ENCODE results near the gene RAB24. TPM values are rescaled to one million over a fixed set of nuclear protein-coding genes. Genes with fewer than 3 reads are reported as not detected.

RAB24 gene
- total and polyA plus RNA-seq, 12 donors = 29.4 to 134 (median 51.6) TPM

- Histone ChIP-seq H3K27me3 (no peaks in the 10 kb centered on the region), H3K36me3 (replicated peaks in 1 of 2) (peaks cover 0 to 83% of the 10 kb centered on the region in 2 donors), H3K4me1 (replicated peaks in 1 of 2) (no peaks in the 10 kb centered on the region), H3K4me3 (no peak overlapping the region), H3K27ac (no peak overlapping the region), H3K9me3 (replicated peaks in 1 of 3) (no peaks in the 10 kb centered on the region)
- no peak for TF ChIP-seq POLR2A (IDR thresholded peaks at IDR 0.05)
- no peak for TF ChIP-seq CTCF (IDR thresholded peaks at IDR 0.05)
- no peak for DNase-seq
- WGBS, 4 donors = 87 to 95% (median 92%) methylated on average over 12 to 13 of the region's 13 CpGs
- intact Hi-C loops (cut with DNase I) = no loop called here
Measured at GRCh38 chr5:177332896-177333260, 29.4 kb upstream of the RAB24 start.

DNA sequence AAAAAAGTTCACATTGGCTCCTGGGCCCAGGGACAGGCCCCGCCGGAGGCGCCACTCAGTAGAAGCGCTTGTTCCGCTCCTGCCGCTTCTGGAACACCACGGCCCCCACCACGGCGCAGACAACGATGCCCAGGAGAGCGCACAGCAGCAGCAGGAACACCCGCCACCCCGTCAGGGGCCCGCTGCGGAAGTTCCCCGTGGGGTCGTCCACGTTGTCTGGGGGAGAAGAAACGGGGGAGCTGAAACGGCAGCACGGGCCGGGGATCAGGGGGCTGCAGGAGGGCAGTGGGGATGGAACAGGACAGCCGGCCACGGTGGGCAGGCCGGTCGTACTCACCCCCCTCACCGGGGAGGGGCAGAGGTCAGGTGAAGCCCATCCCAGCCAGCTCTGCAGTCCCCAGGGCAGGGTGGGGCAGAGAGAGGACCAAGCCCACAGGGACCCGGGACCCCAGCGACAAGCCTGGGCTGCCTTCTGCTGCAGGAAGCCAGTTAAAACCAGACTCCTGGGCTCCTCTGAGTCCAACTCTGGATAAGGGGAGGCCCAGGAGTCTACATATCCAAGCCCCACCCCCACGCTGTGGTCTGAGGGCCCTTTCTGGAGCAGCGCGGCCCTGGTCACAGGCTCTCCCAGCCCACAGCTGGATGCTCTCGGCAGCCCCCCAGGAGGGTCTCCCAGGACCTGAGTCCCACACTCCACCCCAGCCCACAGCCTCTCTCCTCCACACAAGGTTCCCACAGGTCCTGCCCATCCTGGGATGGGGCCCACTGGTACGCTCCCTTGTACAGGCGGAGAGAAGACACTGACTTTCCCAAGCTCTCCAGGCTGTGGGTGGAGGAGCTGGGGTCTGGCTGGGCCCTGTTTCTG lies 28.7 kb upstream of the RAB24 start:
- Histone ChIP-seq H3K36me3 (replicated peaks in 1 of 2) (peaks cover 0 to 76% of the 10 kb centered on the region in 2 donors), H3K4me3 (no peak overlapping the region), H3K27me3 (no peaks in the 10 kb centered on the region), H3K9me3 (replicated peaks in 1 of 3) (no peaks in the 10 kb centered on the region), H3K27ac (no peak overlapping the region), H3K4me1 (replicated peaks in 1 of 2) (no peaks in the 10 kb centered on the region)
- 85 to 90% (median 87%) methylated on average over 22 to 35 of the region's 35 CpGs for WGBS, 4 donors
- no peak for DNase-seq
- TF ChIP-seq CTCF (IDR thresholded peaks at IDR 0.05) (no peak), POLR2A (IDR thresholded peaks at IDR 0.05) (no peak)
- intact Hi-C loops (cut with DNase I) = no loop called here

DNA sequence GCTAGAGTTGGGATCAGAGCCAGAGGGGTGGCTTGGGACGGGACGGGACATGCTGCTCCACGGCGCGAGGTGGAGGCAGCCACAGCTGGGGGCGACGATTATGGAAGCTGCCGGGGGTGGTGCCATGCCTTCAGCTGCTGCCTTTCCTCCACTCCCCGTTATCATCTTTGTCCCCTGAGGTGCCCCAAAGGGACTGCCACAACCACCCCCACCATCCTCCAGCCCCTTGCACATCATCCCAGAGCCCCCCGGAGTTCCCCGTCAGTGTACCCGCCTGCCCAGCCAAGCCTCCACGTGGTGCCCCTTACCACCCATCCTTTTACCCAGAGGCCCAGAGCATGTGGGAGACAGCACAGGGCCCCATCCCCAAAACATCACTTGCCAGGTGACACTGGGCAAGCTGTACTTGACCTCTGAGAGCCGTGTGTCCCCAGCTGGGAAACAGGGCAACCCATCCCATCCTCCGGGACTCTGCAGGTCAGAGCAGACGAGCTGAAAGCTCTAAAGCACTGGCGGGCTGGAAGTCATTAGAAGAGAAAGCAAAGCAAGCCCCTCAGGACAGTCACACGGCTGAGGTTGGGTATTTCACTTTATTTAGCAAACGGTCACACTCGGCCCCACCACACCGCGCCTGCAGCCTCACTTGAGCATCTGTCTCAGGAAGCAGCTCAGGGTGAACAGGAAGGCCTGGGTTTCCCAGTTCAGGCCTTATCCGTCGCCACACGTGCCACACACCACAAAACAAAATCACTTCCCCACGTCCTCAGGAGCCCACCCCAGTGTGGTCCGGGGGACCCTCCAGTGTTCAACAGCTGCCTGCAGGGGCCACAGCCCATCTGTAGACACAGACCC lies 27.7 kb upstream of the RAB24 start:
- Histone ChIP-seq H3K4me3 (no peak overlapping the region), H3K9me3 (replicated peaks in 1 of 3) (no peaks in the 10 kb centered on the region), H3K27ac (no peak overlapping the region), H3K27me3 (no peaks in the 10 kb centered on the region), H3K36me3 (replicated peaks in 1 of 2) (peaks cover 0 to 66% of the 10 kb centered on the region in 2 donors), H3K4me1 (replicated peaks in 1 of 2) (no peaks in the 10 kb centered on the region)
- TF ChIP-seq POLR2A (IDR thresholded peaks at IDR 0.05) (no peak), CTCF (IDR thresholded peaks at IDR 0.05) (no peak)
- no peak for DNase-seq
- intact Hi-C loops (cut with DNase I) = no loop called here
- WGBS, 4 donors = 79 to 85% (median 81%) methylated on average over 17 to 27 of the region's 27 CpGs

GRCh38 chr5:177329883-177330282 lies 26.4 kb upstream of the RAB24 start:
- no peaks in the 10 kb centered on the region for H3K9me3 ChIP-seq (replicated peaks in 1 of 3)
- no peak overlapping the region for H3K27ac ChIP-seq
- no peak for DNase-seq
- intact Hi-C loops (cut with DNase I) = no loop called here
- H3K27me3 ChIP-seq = no peaks in the 10 kb centered on the region
- no peak for TF ChIP-seq CTCF (IDR thresholded peaks at IDR 0.05)
- no peak for TF ChIP-seq POLR2A (IDR thresholded peaks at IDR 0.05)
- H3K4me3 ChIP-seq = no peak overlapping the region
- no peaks in the 10 kb centered on the region for H3K4me1 ChIP-seq (replicated peaks in 1 of 2)
- WGBS, 4 donors = 87 to 91% (median 90%) methylated on average over 3 to 6 of the region's 6 CpGs
- H3K36me3 ChIP-seq (replicated peaks in 1 of 2) = peaks cover 0 to 53% of the 10 kb centered on the region in 2 donors
